HG02763 (cell line): ENCODE data around the gene TRA2A.
"Not testable (repeated sequence)": the region's sequence is repeated elsewhere in the genome, so short reads cannot be mapped to it uniquely, and the experiment has no call there.

Experiments
- ATAC-seq: cut with Tn5 transposase; IDR thresholded peaks from one replicate; pipeline ENCODE4 v1.9.1; 2021; ENCODE audit warnings: mild to moderate bottlenecking, moderate library complexity; ENCODE audit not compliant: unreplicated experiment

Gene TRA2A

GRCh38 chr7:23513746-23514145 lies 18.0 kb downstream of the TRA2A start:
- not testable (repeated sequence) for ATAC-seq

GRCh38 chr7:23494009-23494408 lies 37.8 kb downstream of the TRA2A start:
- no peak for ATAC-seq

GRCh38 chr7:23491502-23491901 lies 40.3 kb downstream of the TRA2A start:
- no peak for ATAC-seq

GRCh38 chr7:23490357-23491135 lies 41.2 kb downstream of the TRA2A start:
- ATAC-seq: peak; percentile 73

GRCh38 chr7:23488714-23489113 lies 43.1 kb downstream of the TRA2A start:
- not testable (repeated sequence) for ATAC-seq

- no peak for ATAC-seq
Observed at GRCh38 chr7:23487670-23488069, 44.1 kb downstream of the TRA2A start.

- ATAC-seq: no peak
Observed at GRCh38 chr7:23486002-23486773, 45.6 kb downstream of the TRA2A start.

- no peak for ATAC-seq
Observed at GRCh38 chr7:23482686-23483085, 49.1 kb downstream of the TRA2A start.

- ATAC-seq: no peak
Observed at GRCh38 chr7:23477962-23478866, 53.6 kb downstream of the TRA2A start.

- no peak for ATAC-seq
Observed at GRCh38 chr7:23477157-23477499, 54.7 kb downstream of the TRA2A start.

- no peak for ATAC-seq
Observed at GRCh38 chr7:23476286-23477156, 55.3 kb downstream of the TRA2A start.

GRCh38 chr7:23475576-23475839 lies 56.3 kb downstream of the TRA2A start:
- ATAC-seq: no peak

- no peak for ATAC-seq
Observed at GRCh38 chr7:23474829-23475575, 56.8 kb downstream of the TRA2A start.

- ATAC-seq: peak; percentile 70
Observed at GRCh38 chr7:23474094-23474828, 57.5 kb downstream of the TRA2A start.

- no peak for ATAC-seq
Observed at GRCh38 chr7:23473844-23474093, 58.0 kb downstream of the TRA2A start.

GRCh38 chr7:23472956-23473843 lies 58.6 kb downstream of the TRA2A start:
- ATAC-seq: no peak

- no peak for ATAC-seq
Observed at GRCh38 chr7:23472556-23472955, 59.2 kb downstream of the TRA2A start.

- no peak for ATAC-seq
Observed at GRCh38 chr7:23472046-23472445, 59.7 kb downstream of the TRA2A start.
